ENCODE results near the gene PPCDC. TPM values are rescaled to one million over a fixed set of nuclear protein-coding genes. Genes with fewer than 3 reads are reported as not detected.

PPCDC gene
- 10 to 100 TPM; 14.1 to 15.2 TPM for total RNA-seq
- polyA plus RNA-seq = 10 to 100 TPM in 1 of 2 donors, 1 to 10 TPM in 1; 8.5 to 12.4 TPM

GRCh38 chr15:75023181-75023871 lies at the start of gene PPCDC:
TSS of gene PPCDC (plus strand) at chr15:75023590. CDS start at chr15:75028319, 4,729 bp downstream.
- ChIA-PET POLR2A (ENCODE audit: partially characterized antibody) (interaction anchor here (0.6 to 3.6 kb wide), 19 partner anchors 20 to 624 kb away, joined by 3 to 23 read pairs (median 5); partner anchors contain the start of genes C15orf39, CLK3, COX5A and FAM219B), CTCF (ENCODE audit: partially characterized antibody) (interaction anchor here (0.6 to 8.4 kb wide), 4 partner anchors 44 to 484 kb away, joined by 3 to 126 read pairs (median 4); partner anchors contain the start of gene C15orf39)
- H3K27ac Mint-ChIP-seq = peak within 1 kb of the TSS; percentile 71 to 97 (median 93)
- Histone ChIP-seq H3K4me3 (ENCODE audit: low read length in 2 of 2) (peak within 1 kb of the TSS; percentile 95 to 100), H3K4me1 (ENCODE audit: insufficient read depth, low read length) (peaks cover 20% of the 10 kb centered on the region), H3K36me3 (ENCODE audit: insufficient read depth, low read length) (no peaks in the 10 kb centered on the region), H3K9me3 (ENCODE audit: control insufficient read depth in 1 of 2, low read length in 2 of 2) (no peaks in the 10 kb centered on the region), H3K27me3 (ENCODE audit: insufficient read depth, low read length) (no peaks in the 10 kb centered on the region), H3K27ac (ENCODE audit: low read depth, low read length) (peak within 1 kb of the TSS; percentile 76)
- peaks cover 0 to 10% of the 10 kb centered on the region in 2 donors for H3K36me3 Mint-ChIP-seq
- no peaks in the 10 kb centered on the region for H3K27me3 Mint-ChIP-seq
- no peaks in the 10 kb centered on the region for H3K9me3 Mint-ChIP-seq
- intact Hi-C loops (cut with micrococcal nuclease) = loop anchor here (1.0 to 10.0 kb wide), 9 partner anchors 29 to 1029 kb away; partner anchors contain the start of genes COX5A, EDC3, FBXO22 and MAN2C1
- H3K4me3 Mint-ChIP-seq = peak within 1 kb of the TSS; percentile 92 to 99 (median 96)
- DNase-seq = peak; percentile 91 to 94 (median 92)
- H3K4me1 Mint-ChIP-seq = peaks cover 11 to 28% (median 18%) of the 10 kb centered on the region in 4 donors

GRCh38 chr15:74976159-74976558 lies 47.2 kb upstream of the PPCDC start:
- no peaks in the 10 kb centered on the region for H3K4me1 Mint-ChIP-seq
- ChIA-PET CTCF (ENCODE audit: partially characterized antibody) (no interaction called here), POLR2A (ENCODE audit: partially characterized antibody) (no interaction called here)
- H3K4me3 ChIP-seq (ENCODE audit: low read length in 2 of 2) = no peak overlapping the region
- no peaks in the 10 kb centered on the region for H3K4me1 ChIP-seq (ENCODE audit: insufficient read depth, low read length)
- H3K27ac Mint-ChIP-seq = no peak overlapping the region
- no peaks in the 10 kb centered on the region for H3K36me3 Mint-ChIP-seq
- H3K27me3 ChIP-seq (ENCODE audit: insufficient read depth, low read length) = peaks cover 7% of the 10 kb centered on the region
- H3K4me3 Mint-ChIP-seq = no peak overlapping the region
- intact Hi-C loops (cut with micrococcal nuclease) = no loop called here
- H3K9me3 Mint-ChIP-seq = no peaks in the 10 kb centered on the region
- peaks cover 10 to 12% of the 10 kb centered on the region in 2 donors for H3K27me3 Mint-ChIP-seq
- no peak overlapping the region for H3K27ac ChIP-seq (ENCODE audit: low read depth, low read length)
- H3K9me3 ChIP-seq (ENCODE audit: control insufficient read depth in 1 of 2, low read length in 2 of 2) = no peaks in the 10 kb centered on the region
- H3K36me3 ChIP-seq (ENCODE audit: insufficient read depth, low read length) = no peaks in the 10 kb centered on the region
- no peak for DNase-seq

DNA sequence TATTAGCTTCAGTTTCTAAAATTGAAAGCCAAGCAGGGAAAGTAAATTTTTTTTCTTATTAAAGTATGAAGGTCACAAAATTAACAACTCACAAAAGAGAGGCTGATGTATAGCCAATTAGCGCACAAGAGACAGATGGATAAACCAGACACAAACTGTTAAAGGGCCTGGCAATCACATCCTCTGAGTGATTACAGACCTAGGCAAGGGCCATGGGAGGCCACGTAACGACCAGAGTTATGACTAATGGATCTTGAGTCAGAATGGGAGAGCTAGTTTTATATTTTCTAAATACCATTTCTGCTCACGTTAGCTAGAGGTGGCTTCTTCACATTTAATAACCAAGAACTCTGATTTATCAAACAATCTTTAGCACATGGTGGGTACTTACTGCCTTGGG lies 45.8 kb upstream of the PPCDC start:
- Histone ChIP-seq H3K4me1 (ENCODE audit: insufficient read depth, low read length) (no peaks in the 10 kb centered on the region), H3K36me3 (ENCODE audit: insufficient read depth, low read length) (no peaks in the 10 kb centered on the region), H3K27me3 (ENCODE audit: insufficient read depth, low read length) (peaks cover 6% of the 10 kb centered on the region), H3K27ac (ENCODE audit: low read depth, low read length) (no peak overlapping the region), H3K4me3 (ENCODE audit: low read length in 2 of 2) (no peak overlapping the region), H3K9me3 (ENCODE audit: control insufficient read depth in 1 of 2, low read length in 2 of 2) (no peaks in the 10 kb centered on the region)
- H3K27me3 Mint-ChIP-seq = peaks cover 12% of the 10 kb centered on the region in 2 donors
- no peaks in the 10 kb centered on the region for H3K9me3 Mint-ChIP-seq
- H3K4me1 Mint-ChIP-seq = no peaks in the 10 kb centered on the region
- H3K36me3 Mint-ChIP-seq = no peaks in the 10 kb centered on the region
- no peak for DNase-seq
- H3K27ac Mint-ChIP-seq = no peak overlapping the region
- H3K4me3 Mint-ChIP-seq = no peak overlapping the region
- ChIA-PET POLR2A (ENCODE audit: partially characterized antibody) (no interaction called here), CTCF (ENCODE audit: partially characterized antibody) (no interaction called here)
- intact Hi-C loops (cut with micrococcal nuclease) = no loop called here

DNA sequence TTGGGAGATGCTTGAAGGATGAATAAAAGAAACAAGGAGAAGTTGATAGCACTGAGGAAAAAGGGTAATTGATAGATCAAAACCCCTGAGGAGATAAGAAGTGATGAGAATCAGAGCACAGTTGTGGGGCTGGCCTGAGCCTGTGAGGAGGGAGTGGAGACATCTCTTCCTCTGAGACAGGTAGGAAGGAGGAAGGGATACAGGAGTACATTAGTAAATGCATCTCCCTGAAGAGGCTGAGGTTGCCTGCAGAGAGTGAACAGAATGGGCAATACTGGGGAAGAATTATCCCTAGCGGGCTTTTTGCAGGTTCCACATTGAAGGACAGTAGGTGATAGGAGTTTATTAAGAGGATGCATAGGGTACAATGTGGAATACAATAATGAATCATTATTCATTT lies 45.3 kb upstream of the PPCDC start:
- Mint-ChIP-seq H3K9me3 (no peaks in the 10 kb centered on the region), H3K36me3 (no peaks in the 10 kb centered on the region), H3K4me3 (no peak overlapping the region), H3K4me1 (no peaks in the 10 kb centered on the region), H3K27ac (no peak overlapping the region), H3K27me3 (peaks cover 8 to 9% of the 10 kb centered on the region in 2 donors)
- Histone ChIP-seq H3K36me3 (ENCODE audit: insufficient read depth, low read length) (no peaks in the 10 kb centered on the region), H3K4me3 (ENCODE audit: low read length in 2 of 2) (no peak overlapping the region), H3K27me3 (ENCODE audit: insufficient read depth, low read length) (peaks cover 1% of the 10 kb centered on the region), H3K4me1 (ENCODE audit: insufficient read depth, low read length) (no peaks in the 10 kb centered on the region), H3K27ac (ENCODE audit: low read depth, low read length) (no peak overlapping the region), H3K9me3 (ENCODE audit: control insufficient read depth in 1 of 2, low read length in 2 of 2) (no peaks in the 10 kb centered on the region)
- no peak for DNase-seq
- ChIA-PET POLR2A (ENCODE audit: partially characterized antibody) (no interaction called here), CTCF (ENCODE audit: partially characterized antibody) (no interaction called here)
- intact Hi-C loops (cut with micrococcal nuclease) = no loop called here

DNA sequence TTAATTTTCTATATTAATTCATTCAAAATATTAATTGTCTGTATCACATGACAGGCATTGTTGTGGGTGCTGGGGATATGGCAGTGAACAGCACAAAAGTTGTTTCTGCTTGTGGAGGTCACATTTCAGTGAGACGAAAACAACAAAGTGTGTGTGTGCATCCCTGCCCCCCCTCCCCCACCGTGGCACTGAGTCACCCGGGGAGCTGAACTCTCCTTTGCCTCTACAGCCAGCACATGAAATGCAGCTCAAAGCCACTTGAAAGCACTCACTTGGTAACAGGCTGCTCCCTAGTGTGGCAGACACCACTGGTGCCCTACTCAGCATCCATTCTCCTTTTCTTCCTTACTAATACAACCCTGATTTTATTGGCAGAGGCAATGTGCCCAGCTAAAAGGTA lies 44.9 kb upstream of the PPCDC start:
- intact Hi-C loops (cut with micrococcal nuclease) = no loop called here
- Mint-ChIP-seq H3K4me3 (no peak overlapping the region), H3K9me3 (no peaks in the 10 kb centered on the region), H3K27me3 (peaks cover 6 to 7% of the 10 kb centered on the region in 2 donors), H3K27ac (peak overlapping the region in 1 of 7 donors; percentile 31), H3K4me1 (no peaks in the 10 kb centered on the region), H3K36me3 (no peaks in the 10 kb centered on the region)
- Histone ChIP-seq H3K27me3 (ENCODE audit: insufficient read depth, low read length) (no peaks in the 10 kb centered on the region), H3K4me3 (ENCODE audit: low read length in 2 of 2) (no peak overlapping the region), H3K9me3 (ENCODE audit: control insufficient read depth in 1 of 2, low read length in 2 of 2) (no peaks in the 10 kb centered on the region), H3K4me1 (ENCODE audit: insufficient read depth, low read length) (no peaks in the 10 kb centered on the region), H3K36me3 (ENCODE audit: insufficient read depth, low read length) (no peaks in the 10 kb centered on the region), H3K27ac (ENCODE audit: low read depth, low read length) (no peak overlapping the region)
- POLR2A ChIA-PET (ENCODE audit: partially characterized antibody) = no interaction called here
- DNase-seq = no peak
- CTCF ChIA-PET (ENCODE audit: partially characterized antibody) = interaction anchor here (0.6 kb wide), 1 partner anchor 10 kb away, joined by 3 read pairs; no protein-coding TSS in a partner anchor

- Histone ChIP-seq H3K36me3 (ENCODE audit: insufficient read depth, low read length) (no peaks in the 10 kb centered on the region), H3K27me3 (ENCODE audit: insufficient read depth, low read length) (no peaks in the 10 kb centered on the region), H3K27ac (ENCODE audit: low read depth, low read length) (no peak overlapping the region), H3K9me3 (ENCODE audit: control insufficient read depth in 1 of 2, low read length in 2 of 2) (no peaks in the 10 kb centered on the region), H3K4me3 (ENCODE audit: low read length in 2 of 2) (no peak overlapping the region), H3K4me1 (ENCODE audit: insufficient read depth, low read length) (no peaks in the 10 kb centered on the region)
- Mint-ChIP-seq H3K27ac (peak overlapping the region in 1 of 7 donors; percentile 66), H3K4me3 (peak overlapping the region in 1 of 8 donors; percentile 54), H3K36me3 (no peaks in the 10 kb centered on the region), H3K4me1 (no peaks in the 10 kb centered on the region), H3K27me3 (peaks cover 6 to 21% of the 10 kb centered on the region in 2 donors), H3K9me3 (no peaks in the 10 kb centered on the region)
- ChIA-PET CTCF (ENCODE audit: partially characterized antibody) (interaction anchor here (1.1 kb wide), 1 partner anchor 351 kb away, joined by 3 read pairs; no protein-coding TSS in a partner anchor), POLR2A (ENCODE audit: partially characterized antibody) (no interaction called here)
- DNase-seq = no peak
- intact Hi-C loops (cut with micrococcal nuclease) = no loop called here
These were observed 41.2 kb upstream of the PPCDC start for GRCh38 chr15:74982183-74982582.

GRCh38 chr15:74983725-74984231 lies 39.6 kb upstream of the PPCDC start:
- Mint-ChIP-seq H3K4me1 (no peaks in the 10 kb centered on the region), H3K36me3 (no peaks in the 10 kb centered on the region), H3K9me3 (no peaks in the 10 kb centered on the region), H3K4me3 (no peak overlapping the region), H3K27ac (no peak overlapping the region), H3K27me3 (peaks cover 6 to 21% of the 10 kb centered on the region in 2 donors)
- no peaks in the 10 kb centered on the region for H3K36me3 ChIP-seq (ENCODE audit: insufficient read depth, low read length)
- no peak overlapping the region for H3K27ac ChIP-seq (ENCODE audit: low read depth, low read length)
- intact Hi-C loops (cut with micrococcal nuclease) = no loop called here
- H3K9me3 ChIP-seq (ENCODE audit: control insufficient read depth in 1 of 2, low read length in 2 of 2) = no peaks in the 10 kb centered on the region
- H3K27me3 ChIP-seq (ENCODE audit: insufficient read depth, low read length) = no peaks in the 10 kb centered on the region
- no peak for DNase-seq
- H3K4me1 ChIP-seq (ENCODE audit: insufficient read depth, low read length) = no peaks in the 10 kb centered on the region
- H3K4me3 ChIP-seq (ENCODE audit: low read length in 2 of 2) = no peak overlapping the region
- POLR2A ChIA-PET (ENCODE audit: partially characterized antibody) = no interaction called here
- CTCF ChIA-PET (ENCODE audit: partially characterized antibody) = interaction anchor here (1.1 to 1.4 kb wide), 2 partner anchors 10 to 82 kb away, joined by 3 read pairs; no protein-coding TSS in a partner anchor

Data from CD4-positive, alpha-beta memory T cell (primary cell).